Raji (cell line): Measurements from ENCODE around the gene DOCK4.

Experiments used
- POLR2A ChIP-seq: IDR thresholded peaks from 2 replicates; pipeline ENCODE4 v1.6.1; 2011; ENCODE audit warnings: low read depth, low read length, control low read depth; ENCODE audit not compliant: insufficient read depth

The DOCK4 gene

GRCh38 chr7:111711426-111712065, 494.7 kb downstream of the DOCK4 start:
- TF ChIP-seq POLR2A = no peak

- no peak for TF ChIP-seq POLR2A
These were observed 495.3 kb downstream of the DOCK4 start for GRCh38 chr7:111710839-111711380.

- no peak for TF ChIP-seq POLR2A
These were observed 498.1 kb downstream of the DOCK4 start for GRCh38 chr7:111708072-111708471.

- TF ChIP-seq POLR2A = no peak
These were observed 500.4 kb downstream of the DOCK4 start for GRCh38 chr7:111705807-111706206.

GRCh38 chr7:111697771-111698170, 508.4 kb downstream of the DOCK4 start:
- TF ChIP-seq POLR2A = no peak

- no peak for TF ChIP-seq POLR2A
These were observed 511.8 kb downstream of the DOCK4 start for GRCh38 chr7:111694376-111694775.

GRCh38 chr7:111690364-111691111, 515.7 kb downstream of the DOCK4 start:
- TF ChIP-seq POLR2A = no peak

GRCh38 chr7:111685349-111685748, 520.9 kb downstream of the DOCK4 start:
- no peak for TF ChIP-seq POLR2A

GRCh38 chr7:111682588-111683340, 523.4 kb downstream of the DOCK4 start:
- TF ChIP-seq POLR2A = no peak

- no peak for TF ChIP-seq POLR2A
These were observed 525.0 kb downstream of the DOCK4 start for GRCh38 chr7:111681242-111681641.

- no peak for TF ChIP-seq POLR2A
These were observed 527.2 kb downstream of the DOCK4 start for GRCh38 chr7:111678986-111679385.

GRCh38 chr7:111678281-111678680, 527.9 kb downstream of the DOCK4 start:
- TF ChIP-seq POLR2A = no peak

- no peak for TF ChIP-seq POLR2A
These were observed 528.4 kb downstream of the DOCK4 start for GRCh38 chr7:111677848-111678247.

GRCh38 chr7:111676811-111677210, 529.4 kb downstream of the DOCK4 start:
- TF ChIP-seq POLR2A = no peak
